Mammary epithelial cell (primary cell): ENCODE measurements around the gene AUTS2.

Experiments used
- CTCF ChIP-seq, 2 donors: IDR thresholded peaks in 1 of 2; conservative IDR thresholded peaks in 1 of 2; 2 replicates each; pipeline ENCODE4 v1.5.1; 2011 to 2012; ENCODE audit warnings: inconsistent platforms in 2 of 2, low read length in 2 of 2, mild to moderate bottlenecking in 2 of 2, control low read depth in 1 of 2, low read depth in 1 of 2; ENCODE audit not compliant: insufficient read depth in 1 of 2; ENCODE audit errors: extremely low read depth in 1 of 2
- EZH2 ChIP-seq: IDR thresholded peaks from 2 replicates; pipeline ENCODE4 v1.6.1; 2012; ENCODE audit warnings: low read length, inconsistent platforms, borderline replicate concordance

- TF ChIP-seq CTCF (conservative IDR thresholded peaks at IDR 0.05 in 1 of 2, IDR thresholded peaks at IDR 0.05 in 1 of 2; ENCODE audit: extremely low read depth in 1 of 2, insufficient read depth in 1 of 2, low read depth in 1 of 2, low read length in 2 of 2): no peak
- TF ChIP-seq EZH2: no peak
Observed at GRCh38 chr7:69682518-69682917, 84.2 kb downstream of the AUTS2 start.
